ENCODE measurements around the gene CAMKK1.
A peak's percentile ranks its signal among the peaks of the same experiment; 100 is the strongest.

The CAMKK1 gene

DNA sequence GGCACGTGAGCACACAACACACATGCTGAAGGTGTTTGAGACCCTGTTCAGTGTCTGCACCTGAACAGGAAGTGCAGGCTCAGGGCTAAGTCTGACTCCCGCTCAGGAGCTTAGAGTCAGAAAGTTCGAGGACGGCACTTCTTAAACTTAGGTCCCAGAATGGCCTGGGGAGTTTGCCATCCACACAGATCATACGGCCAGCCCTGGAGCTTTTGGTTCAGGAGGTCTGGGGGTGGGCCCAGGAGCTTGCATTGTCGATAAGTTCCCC is 4.0 kb upstream of the CAMKK1 start:
- no peak for DNase-seq (ENCODE audit: low read depth in 2 of 2)

DNA sequence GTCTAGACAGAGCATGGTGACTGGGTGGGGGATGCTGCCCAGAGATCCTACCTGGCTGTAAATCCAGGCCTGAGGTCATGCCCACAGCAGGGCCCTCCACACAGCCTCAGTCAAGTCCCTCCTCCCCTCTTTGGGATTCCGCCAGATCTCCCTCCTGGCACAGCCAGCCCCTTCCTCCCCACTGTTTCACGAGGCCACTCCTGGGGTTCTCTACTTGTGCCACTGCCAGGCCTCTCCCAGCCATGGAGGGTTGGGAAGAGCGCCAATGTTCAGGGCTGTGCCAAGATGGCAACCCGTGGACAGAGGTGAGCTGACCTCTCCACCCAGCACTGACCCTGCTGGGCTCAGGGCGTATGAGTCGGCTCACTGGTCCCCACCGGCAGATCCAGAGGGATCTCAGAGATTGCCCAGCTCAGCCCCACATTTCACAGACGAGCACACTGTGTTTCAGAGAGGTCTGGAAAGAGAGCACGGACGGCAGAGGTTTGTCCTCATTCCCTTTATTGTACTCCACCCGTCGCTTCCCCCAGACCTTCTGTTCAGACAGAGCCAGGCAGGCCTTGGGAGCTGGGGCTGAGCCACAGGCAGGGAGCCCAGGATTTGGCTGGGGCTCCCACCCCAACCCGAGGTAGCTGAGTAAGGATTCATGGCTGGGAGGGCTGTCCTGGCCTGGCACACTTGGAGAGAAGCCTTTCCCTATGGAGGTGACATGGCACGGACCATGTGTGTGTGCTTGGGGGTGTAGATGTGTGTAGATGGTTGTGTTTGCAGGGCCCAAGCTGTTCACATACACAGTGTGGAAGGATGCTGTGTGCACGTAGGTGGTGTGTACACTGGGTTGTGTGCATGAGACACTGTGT is 3.5 kb upstream of the CAMKK1 start:
- no peak for DNase-seq (ENCODE audit: low read depth in 2 of 2)

DNA sequence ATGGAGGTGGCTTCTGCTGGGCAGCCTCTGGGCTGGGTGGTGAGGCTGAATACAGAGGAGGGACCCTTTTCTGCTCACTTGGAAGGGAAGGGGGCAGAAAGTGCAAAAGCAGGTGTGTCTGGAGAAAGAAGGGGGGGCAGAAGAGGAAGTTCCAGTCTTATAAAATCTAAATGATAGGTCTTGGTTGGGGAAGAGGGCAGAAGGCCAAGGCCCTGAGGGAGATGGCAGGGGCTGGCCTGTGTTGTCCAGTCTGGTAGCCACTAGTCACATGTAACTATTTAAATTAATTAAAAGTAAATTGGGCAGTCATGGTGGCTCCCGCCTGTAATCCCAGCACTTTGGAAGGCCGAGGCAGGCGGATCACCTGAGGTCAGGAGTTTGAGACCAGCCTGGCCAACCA is 2.5 kb upstream of the CAMKK1 start:
- DNase-seq (ENCODE audit: low read depth in 2 of 2), result no peak

DNA sequence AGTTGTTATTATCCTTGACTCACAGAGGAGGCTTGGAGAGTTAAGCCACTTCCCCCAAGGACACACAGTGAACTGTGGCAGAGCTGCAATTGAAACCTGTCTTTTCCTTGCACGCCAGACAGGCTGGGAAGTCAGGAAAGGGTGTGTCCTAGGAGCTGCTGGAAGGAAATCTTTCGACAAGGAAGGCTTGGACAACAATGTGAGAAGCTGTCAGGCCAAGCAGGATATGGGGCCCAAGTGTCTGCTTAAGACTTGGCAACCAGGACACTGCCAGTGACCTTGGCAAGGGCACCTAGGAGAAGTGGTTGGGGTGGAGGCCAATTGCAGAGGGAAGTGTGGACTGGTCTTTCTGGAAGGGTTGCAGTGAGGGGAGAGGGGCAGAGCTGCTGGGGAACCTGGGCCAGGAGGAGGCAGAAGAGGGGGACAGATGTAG is 2.1 kb upstream of the CAMKK1 start:
- no peak for DNase-seq (ENCODE audit: low read depth in 2 of 2)

DNA sequence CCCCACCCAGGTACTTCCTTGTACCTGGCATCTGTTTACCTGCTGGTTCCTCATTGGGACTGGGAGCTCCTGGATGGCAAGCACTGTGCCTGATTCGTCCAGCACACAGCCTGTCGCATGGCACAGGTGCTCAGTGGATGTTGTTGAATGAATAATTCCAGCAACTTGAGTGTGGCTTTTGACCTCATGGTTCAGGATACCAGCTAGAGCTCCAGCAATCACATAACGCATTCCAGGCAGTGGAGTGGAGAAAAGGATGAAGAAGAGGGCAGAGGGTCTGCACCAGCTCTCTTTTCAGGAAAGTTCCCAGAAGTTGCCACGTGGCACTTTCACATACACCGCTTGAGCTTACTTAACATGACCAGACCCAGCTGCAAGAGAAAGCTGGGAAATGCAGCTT is 1.3 kb upstream of the CAMKK1 start:
- no peak for DNase-seq (ENCODE audit: low read depth in 2 of 2)

DNA sequence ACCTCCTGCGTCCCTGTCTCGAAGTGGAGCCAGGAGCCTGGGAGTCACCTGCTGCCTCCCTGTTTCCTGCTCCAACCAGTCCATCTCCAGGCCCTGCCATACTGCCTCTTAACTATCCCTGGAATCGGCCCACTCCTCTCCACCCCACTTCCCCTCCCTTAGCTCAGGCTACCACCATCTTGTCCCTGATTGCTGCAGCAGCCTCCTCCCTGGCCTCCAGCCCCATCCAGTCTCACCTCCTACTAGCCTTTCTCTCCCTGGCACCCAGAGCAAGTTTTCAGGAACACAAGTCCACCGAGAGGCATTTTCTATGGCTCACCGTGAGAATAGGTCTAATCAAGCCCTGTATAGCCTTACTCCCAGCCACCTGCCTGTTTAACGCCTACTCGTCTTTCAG is 865 bp upstream of the CAMKK1 start:
- DNase-seq (ENCODE audit: low read depth in 2 of 2), result no peak

DNA sequence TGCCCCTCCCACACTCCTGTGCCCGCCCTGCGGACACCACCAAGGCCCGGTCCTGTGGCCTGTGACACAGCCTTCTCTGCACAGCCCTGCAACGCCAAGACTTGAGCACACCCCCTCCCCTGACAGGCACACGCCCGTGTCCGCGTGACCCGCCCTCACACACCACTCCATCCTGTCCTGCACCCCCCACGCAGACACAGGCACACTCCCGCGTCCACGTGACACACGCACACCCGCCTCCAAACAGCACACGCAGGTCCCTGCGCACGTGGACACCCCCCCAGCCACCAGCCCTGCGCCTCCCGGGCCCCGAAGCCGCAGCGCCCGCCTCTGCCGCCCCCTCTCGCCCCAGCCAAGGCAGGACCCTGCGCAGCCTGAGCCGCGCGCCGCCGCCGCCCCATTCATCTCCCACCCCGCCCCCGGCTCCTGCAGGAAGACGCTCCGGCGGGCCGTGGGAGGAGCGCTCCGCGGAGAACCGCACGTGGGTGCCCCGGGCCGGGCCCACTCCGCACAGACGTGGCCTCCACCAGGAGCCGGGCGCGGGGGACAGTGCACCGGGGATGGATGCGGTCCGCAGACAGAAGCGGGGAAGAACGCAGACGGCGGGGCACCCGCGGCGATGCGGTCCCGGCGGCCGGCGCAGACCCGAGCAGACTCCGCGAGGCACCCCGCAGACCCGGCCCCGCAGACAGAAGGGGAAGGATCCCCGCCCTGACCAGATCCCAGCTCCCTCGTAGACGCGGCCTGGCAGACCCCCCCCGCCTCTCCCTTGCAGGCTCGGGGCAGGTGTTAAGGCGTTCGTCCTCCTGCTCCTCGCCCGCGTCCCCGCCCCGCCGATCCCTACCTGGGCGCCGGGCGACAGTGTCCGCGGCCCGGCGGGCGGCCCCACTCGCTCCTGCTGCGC is 506 bp downstream of the CAMKK1 start:
- DNase-seq (ENCODE audit: low read depth in 2 of 2), result peak; percentile 56 to 73

DNA sequence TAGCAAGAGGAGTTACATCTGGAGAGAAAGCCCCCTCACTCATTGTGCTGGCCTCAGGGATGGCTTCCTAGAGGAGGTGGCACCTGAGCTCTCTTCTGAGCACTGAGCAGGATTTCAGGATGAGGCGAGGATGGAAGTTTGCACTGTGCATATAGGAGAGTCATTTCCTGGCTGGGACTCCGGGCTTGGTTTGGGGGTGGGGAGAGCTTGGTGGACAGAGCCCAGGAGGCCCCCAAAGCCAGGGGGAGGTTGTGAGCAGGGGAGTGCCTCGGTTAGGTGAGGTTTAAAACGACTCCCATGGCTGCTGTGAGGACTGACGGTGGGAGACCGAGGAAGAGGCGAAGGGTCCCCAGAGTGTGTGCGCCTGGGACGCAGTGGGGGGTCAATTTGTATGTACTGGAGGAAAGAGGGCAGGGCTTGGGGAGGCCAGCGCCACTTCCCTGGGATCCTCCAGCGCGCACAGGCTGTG is 1.2 kb downstream of the CAMKK1 start:
- no peak for DNase-seq (ENCODE audit: low read depth in 2 of 2)

DNA sequence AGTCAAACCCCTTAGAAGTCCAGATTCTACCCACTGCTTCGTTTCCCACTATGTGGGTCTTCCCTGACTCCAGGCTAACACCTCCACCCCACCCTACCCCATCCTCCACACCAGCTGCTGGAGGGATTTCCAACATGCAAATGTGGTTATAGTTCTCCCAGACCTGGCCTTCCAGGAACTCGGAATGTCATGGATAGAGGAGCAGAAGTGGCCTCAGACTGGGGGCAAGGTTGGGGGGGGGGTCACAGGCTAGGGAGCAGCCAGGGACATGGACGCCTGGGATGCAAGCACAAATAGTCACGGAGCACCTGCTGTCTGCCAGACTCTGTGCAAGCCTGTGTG is 2.0 kb downstream of the CAMKK1 start:
- DNase-seq (ENCODE audit: low read depth in 2 of 2), result no peak

DNA sequence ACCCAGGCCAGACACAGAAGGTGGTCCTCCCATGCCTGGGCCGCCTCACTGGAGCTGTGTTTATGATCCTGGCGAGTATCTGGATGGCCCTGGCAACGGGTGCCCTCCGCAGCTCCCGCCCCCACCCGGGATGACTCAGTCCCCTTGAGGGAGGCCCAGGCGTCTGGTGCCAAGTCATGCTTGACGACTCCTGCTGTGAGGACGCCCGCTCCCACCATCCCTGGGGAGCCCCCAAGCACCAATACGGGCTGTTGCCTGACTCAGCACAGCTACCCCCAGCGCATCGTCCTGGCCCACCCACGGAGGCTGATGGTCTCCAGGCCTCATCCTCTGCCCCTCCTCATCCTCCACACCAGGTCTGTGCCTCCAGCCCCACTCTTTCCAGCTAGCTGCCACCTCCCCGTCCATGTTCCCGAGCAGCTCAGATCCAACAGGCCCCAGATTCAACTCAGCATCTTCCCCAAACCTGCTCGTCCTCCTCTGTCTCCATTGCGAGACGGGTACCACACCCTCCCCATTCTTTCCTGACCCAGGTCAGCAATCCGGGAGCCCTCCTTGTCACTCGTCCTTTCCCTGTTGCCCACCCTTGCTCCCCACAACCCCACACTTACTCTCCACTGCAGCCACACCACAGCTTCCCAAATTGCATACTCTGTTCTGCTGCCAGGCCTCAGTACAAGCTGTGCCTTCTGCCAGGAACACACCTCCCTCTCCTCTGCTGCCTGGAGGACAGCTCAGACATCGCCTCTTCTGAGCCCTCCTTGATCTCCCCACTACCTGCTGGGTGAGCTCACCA is 2.6 kb downstream of the CAMKK1 start:
- DNase-seq (ENCODE audit: low read depth in 2 of 2), result peak in 1 of 2 donors; percentile 29

DNA sequence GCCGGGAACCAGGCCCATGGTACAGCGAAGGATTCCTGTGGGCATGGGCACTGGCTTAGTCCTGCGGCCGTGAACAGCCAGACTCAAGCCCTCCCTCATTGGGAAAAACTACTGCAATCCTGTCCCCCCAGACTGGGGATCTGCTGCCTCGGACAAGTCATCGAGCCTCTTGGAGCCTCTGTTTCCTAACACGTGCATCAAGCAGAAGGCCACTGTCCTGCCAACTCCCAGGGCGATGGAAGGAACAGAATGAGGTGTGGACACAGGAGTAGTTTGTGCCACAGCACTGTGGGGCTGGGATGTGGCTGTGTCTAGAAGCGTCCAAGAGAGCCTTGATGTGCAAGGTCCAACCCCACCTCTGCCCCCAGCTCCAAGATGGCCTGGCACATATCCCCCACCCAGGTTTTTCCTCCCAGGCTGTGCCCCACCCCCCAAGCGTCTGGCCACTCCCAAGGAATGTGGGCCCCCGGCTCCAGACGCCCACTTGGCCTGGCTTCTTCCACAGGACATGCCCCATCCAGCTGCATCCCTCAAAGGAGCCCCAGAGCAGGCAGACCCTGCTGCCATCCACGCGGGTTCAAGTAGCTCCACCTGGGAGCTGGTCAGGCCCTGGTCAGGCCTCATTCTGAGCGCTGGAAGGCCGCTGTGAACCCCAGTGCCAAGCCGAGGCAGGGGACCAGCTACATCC is 3.4 kb downstream of the CAMKK1 start:
- DNase-seq (ENCODE audit: low read depth in 2 of 2), result no peak

DNA sequence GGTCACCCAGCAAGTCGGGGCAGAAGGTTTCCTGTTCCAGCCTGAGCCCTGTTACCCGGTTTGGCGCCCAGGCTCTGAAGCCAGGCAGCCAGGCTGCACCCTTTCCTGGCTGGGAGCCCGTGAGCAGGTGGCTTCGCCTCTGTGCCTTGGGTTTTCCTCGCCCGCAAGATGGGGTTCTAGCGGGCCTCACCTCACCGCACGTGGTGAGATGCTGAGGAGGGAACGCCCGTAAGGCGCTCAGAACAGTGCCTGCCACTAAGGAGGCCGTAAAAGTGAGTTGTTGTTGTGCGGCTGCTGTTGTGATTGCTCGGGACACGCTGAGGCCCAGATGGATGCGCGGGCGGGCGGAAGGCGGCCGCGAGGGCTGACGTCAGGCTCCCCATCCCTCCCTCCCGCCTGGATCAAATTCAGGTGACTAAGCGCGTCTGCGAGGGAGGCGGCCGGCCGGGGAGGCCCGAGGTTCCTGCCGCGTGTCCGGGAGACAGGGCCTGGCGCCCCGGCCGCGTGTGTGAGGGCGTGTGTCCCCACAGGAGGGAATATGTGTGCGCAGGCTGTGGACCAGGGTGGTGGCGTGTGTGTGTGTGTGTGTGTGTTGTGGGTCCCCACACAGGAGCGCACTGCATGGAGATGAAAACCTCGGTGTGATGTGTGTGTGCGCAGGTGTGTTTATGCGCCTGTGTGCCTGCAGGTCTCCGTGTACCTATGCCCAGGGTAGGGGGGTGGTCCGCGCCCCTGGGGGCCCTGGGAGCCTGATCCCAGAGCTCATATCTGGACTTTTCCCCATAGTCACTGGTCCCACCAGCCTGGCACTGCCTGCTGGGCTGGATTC is 4.3 kb downstream of the CAMKK1 start:
- DNase-seq (ENCODE audit: low read depth in 2 of 2), result no peak

DNA sequence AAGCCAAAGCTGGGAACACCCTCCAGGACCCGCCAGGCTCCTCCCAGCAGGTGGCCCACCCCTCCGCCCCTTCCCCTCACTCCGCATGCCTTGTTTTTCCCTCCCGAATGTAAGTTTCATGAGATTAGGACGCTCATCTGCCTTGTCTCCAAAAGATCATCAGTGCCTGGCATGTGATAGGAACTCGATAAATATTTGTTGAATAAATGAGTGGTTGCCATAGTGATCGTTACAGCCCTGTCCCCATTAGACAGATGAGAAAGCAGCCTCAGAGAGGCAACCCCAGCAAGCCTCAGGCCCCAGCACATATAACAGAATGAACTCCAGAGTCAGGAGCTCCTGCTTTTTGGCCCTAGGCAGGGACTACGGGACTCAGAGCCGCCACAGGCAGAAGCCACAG is 5.0 kb downstream of the CAMKK1 start:
- DNase-seq (ENCODE audit: low read depth in 2 of 2), result no peak

DNA sequence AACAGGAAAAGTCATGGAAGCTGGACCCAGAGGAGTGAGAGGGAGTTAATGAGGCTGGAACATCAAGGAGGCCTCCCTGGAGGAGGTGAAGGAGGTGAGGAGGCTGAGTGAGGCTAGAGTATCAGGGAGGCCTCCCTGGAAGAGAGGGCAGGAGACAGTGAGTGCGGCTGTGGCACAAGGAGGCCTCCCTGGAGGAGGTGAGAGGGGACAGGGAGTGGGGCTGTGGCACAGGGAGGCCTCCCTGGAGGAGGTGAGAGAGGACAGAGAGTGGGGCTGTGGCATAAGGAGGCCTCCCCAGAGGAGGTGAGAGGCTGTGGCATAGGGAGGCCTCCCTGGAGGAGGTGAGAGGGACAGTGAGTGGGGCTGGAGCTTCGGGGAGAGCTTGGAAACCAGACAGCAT is 5.5 kb downstream of the CAMKK1 start:
- DNase-seq (ENCODE audit: low read depth in 2 of 2), result no peak

DNA sequence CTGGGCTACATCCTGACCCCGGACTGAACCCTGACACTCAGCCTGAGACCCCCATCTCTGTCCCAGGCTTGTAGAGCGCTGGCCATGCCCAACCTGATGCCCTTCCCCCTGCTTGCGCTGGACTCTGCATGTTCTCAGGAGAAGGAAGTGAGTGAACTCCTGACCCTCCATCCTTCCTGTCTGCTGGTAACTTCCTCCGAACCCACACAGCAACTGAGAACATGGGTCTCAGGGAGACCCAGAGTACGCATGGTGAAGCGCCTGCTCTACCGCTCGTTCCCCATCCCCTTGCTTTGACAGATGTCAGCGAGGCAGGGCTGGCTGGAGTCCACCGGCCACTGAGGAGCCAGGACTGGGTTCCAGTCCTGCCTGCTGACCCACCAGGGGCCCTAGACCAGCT is 6.1 kb downstream of the CAMKK1 start:
- DNase-seq (ENCODE audit: low read depth in 2 of 2), result no peak

DNA sequence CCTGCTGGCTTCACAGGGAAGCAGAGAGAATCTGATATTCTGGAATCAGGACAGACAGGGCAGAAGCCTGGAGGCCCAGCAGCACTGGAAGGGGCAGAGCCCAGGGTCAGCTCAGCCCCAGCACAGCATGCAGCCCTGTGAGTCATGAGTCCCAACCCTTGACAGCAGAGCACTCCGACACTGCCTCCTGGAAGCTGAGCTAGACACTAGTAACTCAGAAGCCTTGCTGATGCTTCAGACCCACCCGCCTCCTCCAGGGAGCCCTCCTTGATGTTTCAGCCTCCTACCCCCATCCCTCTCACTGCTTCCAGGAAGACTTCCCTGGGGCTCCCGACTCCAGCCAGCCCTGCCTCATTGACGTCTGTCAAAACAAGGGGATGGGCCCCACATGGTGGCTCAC is 6.9 kb downstream of the CAMKK1 start:
- DNase-seq (ENCODE audit: low read depth in 2 of 2), result no peak

DNA sequence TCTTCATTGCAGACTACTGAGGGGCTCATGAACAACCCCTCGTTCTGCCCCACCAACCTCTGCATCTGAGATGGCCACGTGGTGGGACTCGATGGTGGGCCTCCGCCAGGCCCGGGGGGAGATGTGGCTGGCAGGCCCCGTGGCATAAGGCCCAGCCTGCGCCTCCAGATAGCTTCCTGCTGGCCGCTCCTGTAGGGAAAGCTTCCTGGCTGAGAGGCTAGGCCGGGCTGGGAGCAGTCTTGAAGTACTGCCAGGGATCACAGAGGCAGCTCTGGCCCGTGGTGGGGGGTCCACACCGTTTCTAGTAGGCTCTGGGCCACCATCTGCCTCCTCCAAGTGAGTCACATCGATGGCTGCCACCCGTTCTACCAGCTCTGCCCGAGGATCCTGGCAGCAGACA is 7.6 kb downstream of the CAMKK1 start:
- DNase-seq (ENCODE audit: low read depth in 2 of 2), result no peak

DNA sequence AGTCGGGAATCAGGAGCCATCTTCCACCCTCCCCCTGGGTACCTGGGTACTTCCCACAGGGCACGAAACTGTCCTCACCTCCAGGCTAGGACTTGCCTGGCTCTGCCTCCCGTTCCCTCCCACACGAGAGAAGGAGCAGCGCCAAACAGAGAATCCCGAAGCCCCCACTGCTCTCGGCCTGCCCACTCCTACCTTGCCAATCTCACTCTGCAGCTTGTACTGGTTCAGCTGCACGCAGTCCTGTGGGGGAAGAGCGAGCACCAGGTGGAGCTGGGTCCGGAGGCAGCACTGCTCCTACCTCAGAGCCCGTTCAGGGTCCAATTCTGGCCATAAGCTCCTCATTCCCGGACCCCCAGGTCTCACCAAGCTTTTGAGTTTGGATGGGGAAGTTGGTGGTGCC is 8.7 kb downstream of the CAMKK1 start:
- no peak for DNase-seq (ENCODE audit: low read depth in 2 of 2)

DNA sequence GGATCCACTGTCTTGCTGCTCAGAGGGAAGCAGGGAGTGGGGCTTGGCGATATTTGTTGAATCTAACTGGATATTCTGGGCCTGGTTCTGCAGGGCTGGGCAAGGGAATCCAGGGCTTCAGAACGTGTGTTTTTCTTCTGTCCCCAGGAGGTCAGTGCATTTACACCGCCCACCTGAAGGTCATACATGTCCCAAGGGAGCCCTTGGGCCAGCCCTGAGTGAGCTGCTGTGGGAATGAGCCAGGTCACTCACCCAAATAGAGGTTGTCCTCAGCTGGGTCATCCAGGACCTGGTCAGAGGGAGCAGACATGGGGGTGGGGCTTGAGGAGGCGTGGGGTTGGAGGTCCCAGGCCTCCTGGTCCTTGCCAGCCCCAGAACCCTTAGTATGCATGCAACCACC is 10.6 kb downstream of the CAMKK1 start:
- DNase-seq (ENCODE audit: low read depth in 2 of 2), result no peak

DNA sequence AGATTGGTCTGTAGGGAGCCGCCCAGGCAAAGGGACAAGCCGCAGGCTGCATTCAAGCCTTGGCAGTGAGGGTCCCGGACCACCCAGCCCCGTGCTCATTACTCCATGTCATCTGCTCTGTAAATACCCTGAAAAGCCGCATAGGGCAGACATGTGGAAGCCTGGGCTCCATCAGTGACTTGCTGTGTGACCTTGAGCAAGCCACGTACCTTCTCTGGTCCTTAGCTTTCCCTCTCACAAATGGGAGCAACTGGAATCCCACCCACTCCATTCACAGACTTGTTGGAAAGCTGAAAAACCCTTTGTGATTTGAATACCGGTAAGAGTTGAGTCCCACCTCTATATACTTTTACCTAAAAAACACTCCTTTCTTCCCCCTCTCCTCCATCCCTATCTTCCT is 11.9 kb downstream of the CAMKK1 start:
- DNase-seq (ENCODE audit: low read depth in 2 of 2), result no peak
